ENCODE measurements around the gene SYAP1.
"Not testable (repeated sequence)": the region's sequence is repeated elsewhere in the genome, so short reads cannot be mapped to it uniquely, and the experiment has no call there.

The SYAP1 gene

GRCh38 chrX:16756724-16757123 lies 37.3 kb downstream of the SYAP1 start:
- Histone ChIP-seq H3K9ac (ENCODE audit: low read length) (no peak overlapping the region), H2AFZ (ENCODE audit: low read depth, low read length, severe bottlenecking) (no peak overlapping the region), H3K9me3 (ENCODE audit: insufficient read depth, low read length) (no peaks in the 10 kb centered on the region), H3F3A (ENCODE audit: insufficient read depth) (no peaks in the 10 kb centered on the region), H3K9me2 (replicated peaks; ENCODE audit: insufficient read depth, low read length) (no peaks in the 10 kb centered on the region), H4K20me1 (ENCODE audit: low read depth, low read length) (no peaks in the 10 kb centered on the region), H3K36me3 (ENCODE audit: low read length) (peaks cover 2% of the 10 kb centered on the region; the same call in 1 of the 2 replicates), H3K79me2 (ENCODE audit: insufficient read depth, low read length) (no peaks in the 10 kb centered on the region), H3K4me2 (ENCODE audit: low read depth, low read length, poor library complexity, severe bottlenecking) (no peak overlapping the region), H3K4me3 (ENCODE audit: insufficient read depth, low read length, poor library complexity, severe bottlenecking) (no peak overlapping the region), H3K27me3 (ENCODE audit: low read length) (no peaks in the 10 kb centered on the region), H3K27ac (ENCODE audit: low read depth, low read length) (no peak overlapping the region)
- no peak for TF ChIP-seq CTCF (IDR thresholded peaks at IDR 0.05; ENCODE audit: insufficient read depth, low read length, poor library complexity, severe bottlenecking)
- TF ChIP-seq EZH2phosphoT487 (conservative IDR thresholded peaks at IDR 0.05; ENCODE audit: low read length) = no peak

- H4K20me1 ChIP-seq (ENCODE audit: low read depth, low read length); H3F3A ChIP-seq (ENCODE audit: insufficient read depth); H3K27me3 ChIP-seq (ENCODE audit: low read length); H3K9me2 ChIP-seq (replicated peaks; ENCODE audit: insufficient read depth, low read length); H3K4me3 ChIP-seq (ENCODE audit: insufficient read depth, low read length, poor library complexity, severe bottlenecking); H3K36me3 ChIP-seq (ENCODE audit: low read length); H2AFZ ChIP-seq (ENCODE audit: low read depth, low read length, severe bottlenecking); H3K9me3 ChIP-seq (ENCODE audit: insufficient read depth, low read length); H3K79me2 ChIP-seq (ENCODE audit: insufficient read depth, low read length); H3K4me2 ChIP-seq (ENCODE audit: low read depth, low read length, poor library complexity, severe bottlenecking); H3K9ac ChIP-seq (ENCODE audit: low read length); H3K27ac ChIP-seq (ENCODE audit: low read depth, low read length): not testable (repeated sequence)
These were observed 42.1 kb downstream of the SYAP1 start for GRCh38 chrX:16761500-16761899.

GRCh38 chrX:16762579-16762978 lies 43.2 kb downstream of the SYAP1 start:
- Histone ChIP-seq H3K4me2 (ENCODE audit: low read depth, low read length, poor library complexity, severe bottlenecking) (no peak overlapping the region), H4K20me1 (ENCODE audit: low read depth, low read length) (no peaks in the 10 kb centered on the region), H3K4me3 (ENCODE audit: insufficient read depth, low read length, poor library complexity, severe bottlenecking) (no peak overlapping the region), H3K9me2 (replicated peaks; ENCODE audit: insufficient read depth, low read length) (no peaks in the 10 kb centered on the region), H3K36me3 (ENCODE audit: low read length) (0 out of 2 replicates have a peak, but pooled peaks cover 2% of the 10 kb centered on the region), H3K27ac (ENCODE audit: low read depth, low read length) (no peak overlapping the region), H3K79me2 (ENCODE audit: insufficient read depth, low read length) (no peaks in the 10 kb centered on the region), H3K9ac (ENCODE audit: low read length) (no peak overlapping the region), H3K27me3 (ENCODE audit: low read length) (no peaks in the 10 kb centered on the region), H2AFZ (ENCODE audit: low read depth, low read length, severe bottlenecking) (no peak overlapping the region), H3K9me3 (ENCODE audit: insufficient read depth, low read length) (no peaks in the 10 kb centered on the region), H3F3A (ENCODE audit: insufficient read depth) (no peaks in the 10 kb centered on the region)
- TF ChIP-seq EZH2phosphoT487 (conservative IDR thresholded peaks at IDR 0.05; ENCODE audit: low read length) (no peak), CTCF (IDR thresholded peaks at IDR 0.05; ENCODE audit: insufficient read depth, low read length, poor library complexity, severe bottlenecking) (no peak)

- Histone ChIP-seq H3K79me2 (ENCODE audit: insufficient read depth, low read length) (no peaks in the 10 kb centered on the region), H3K9ac (ENCODE audit: low read length) (no peak overlapping the region), H3K4me3 (ENCODE audit: insufficient read depth, low read length, poor library complexity, severe bottlenecking) (no peak overlapping the region), H3K4me2 (ENCODE audit: low read depth, low read length, poor library complexity, severe bottlenecking) (no peak overlapping the region), H3K27ac (ENCODE audit: low read depth, low read length) (no peak overlapping the region), H3K36me3 (ENCODE audit: low read length) (no peaks in the 10 kb centered on the region), H2AFZ (ENCODE audit: low read depth, low read length, severe bottlenecking) (no peak overlapping the region), H3F3A (ENCODE audit: insufficient read depth) (no peaks in the 10 kb centered on the region), H3K9me3 (ENCODE audit: insufficient read depth, low read length) (no peaks in the 10 kb centered on the region), H4K20me1 (ENCODE audit: low read depth, low read length) (no peaks in the 10 kb centered on the region), H3K9me2 (replicated peaks; ENCODE audit: insufficient read depth, low read length) (no peaks in the 10 kb centered on the region), H3K27me3 (ENCODE audit: low read length) (no peaks in the 10 kb centered on the region)
- TF ChIP-seq CTCF (IDR thresholded peaks at IDR 0.05; ENCODE audit: insufficient read depth, low read length, poor library complexity, severe bottlenecking) (no peak), EZH2phosphoT487 (conservative IDR thresholded peaks at IDR 0.05; ENCODE audit: low read length) (no peak)
These were observed 46.2 kb downstream of the SYAP1 start for GRCh38 chrX:16765594-16765993.

Data from SU-DHL-6 (cell line).